ENCODE data around the gene MICU2. TPM values are rescaled to one million over a fixed set of nuclear protein-coding genes. Genes with fewer than 3 reads are reported as not detected.

MICU2 gene, protein sequence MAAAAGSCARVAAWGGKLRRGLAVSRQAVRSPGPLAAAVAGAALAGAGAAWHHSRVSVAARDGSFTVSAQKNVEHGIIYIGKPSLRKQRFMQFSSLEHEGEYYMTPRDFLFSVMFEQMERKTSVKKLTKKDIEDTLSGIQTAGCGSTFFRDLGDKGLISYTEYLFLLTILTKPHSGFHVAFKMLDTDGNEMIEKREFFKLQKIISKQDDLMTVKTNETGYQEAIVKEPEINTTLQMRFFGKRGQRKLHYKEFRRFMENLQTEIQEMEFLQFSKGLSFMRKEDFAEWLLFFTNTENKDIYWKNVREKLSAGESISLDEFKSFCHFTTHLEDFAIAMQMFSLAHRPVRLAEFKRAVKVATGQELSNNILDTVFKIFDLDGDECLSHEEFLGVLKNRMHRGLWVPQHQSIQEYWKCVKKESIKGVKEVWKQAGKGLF
- total RNA-seq, result 45.5 TPM
- 10 to 100 TPM; 38.8 to 50.5 (median 46.2) TPM for polyA plus RNA-seq

DNA sequence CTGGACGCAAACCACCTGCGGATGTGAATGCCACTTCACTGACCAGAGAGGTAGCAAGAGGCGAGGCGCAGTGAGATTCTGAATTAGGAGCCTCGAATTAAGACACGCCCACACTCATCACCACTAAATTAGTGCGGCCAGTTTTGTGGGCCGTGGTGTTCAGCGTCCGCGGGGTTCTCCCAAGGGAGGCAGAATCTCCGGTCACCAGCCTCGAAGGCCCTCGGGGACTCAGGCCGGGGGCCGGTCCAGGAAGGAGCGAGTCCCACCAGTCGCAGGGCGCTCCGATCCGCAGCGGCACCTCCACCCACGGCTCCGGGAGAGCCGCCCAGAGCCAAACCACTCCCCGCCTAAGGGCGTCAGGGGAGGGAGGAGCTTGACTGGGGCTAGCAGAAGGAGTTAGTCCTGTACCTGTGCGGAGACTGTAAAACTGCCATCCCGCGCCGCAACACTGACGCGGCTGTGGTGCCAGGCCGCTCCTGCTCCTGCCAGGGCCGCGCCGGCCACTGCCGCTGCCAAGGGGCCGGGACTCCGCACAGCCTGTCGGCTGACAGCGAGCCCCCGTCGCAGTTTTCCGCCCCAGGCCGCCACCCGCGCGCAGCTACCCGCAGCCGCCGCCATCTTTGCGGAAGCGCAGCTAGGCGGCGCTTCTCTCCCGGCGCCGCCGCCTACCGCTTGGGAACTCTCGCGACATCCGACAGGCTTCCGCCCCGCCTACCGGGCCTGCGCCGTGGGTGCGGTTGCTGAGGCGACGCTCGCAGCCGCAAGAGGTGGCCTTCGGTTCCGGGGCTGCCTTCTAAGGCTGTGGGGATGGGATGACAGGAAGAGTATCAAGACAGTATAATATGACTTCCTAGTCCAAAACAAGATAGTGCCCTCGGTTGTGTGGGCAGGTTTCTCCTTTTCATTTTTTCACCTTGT lies at the start of gene MICU2:
MICU2 (minus strand) TSS at position 640 of the 918 bp plus-strand sequence; CDS start at position 618, 22 bp downstream.
- peak; percentile 93 to 95 for ATAC-seq (ENCODE audit: low read depth in 2 of 2)
- peak; percentile 88 to 98 (median 97) for DNase-seq
- peak within 1 kb of the TSS; percentile 97 for H3K27ac ChIP-seq (ENCODE audit: insufficient read depth, low read length, poor library complexity, severe bottlenecking)
- H3K27me3 ChIP-seq (ENCODE audit: control insufficient read depth, insufficient read depth, low read length), result peaks cover 10% of the 10 kb centered on the region
- Mint-ChIP-seq H3K4me3 (peak within 1 kb of the TSS; percentile 88 to 95 (median 91)), H3K4me1 (peaks cover 31 to 47% (median 36%) of the 10 kb centered on the region in 4 donors), H3K9me3 (peaks cover 0 to 3% (median 0%) of the 10 kb centered on the region in 7 donors), H3K27me3 (peaks cover 26% of the 10 kb centered on the region), H3K36me3 (peaks cover 15% of the 10 kb centered on the region), H3K27ac (peak within 1 kb of the TSS; percentile 85 to 94 (median 93))
- peaks cover 5% of the 10 kb centered on the region for H3K36me3 ChIP-seq (ENCODE audit: control insufficient read depth, insufficient read depth, low read length)
- H3K4me1 ChIP-seq (ENCODE audit: control insufficient read depth, insufficient read depth, low read length, poor library complexity, severe bottlenecking), result peaks cover 30% of the 10 kb centered on the region
- H3K4me3 ChIP-seq (ENCODE audit: low read depth, low read length), result peak within 1 kb of the TSS; percentile 95
- no peaks in the 10 kb centered on the region for H3K9me3 ChIP-seq (ENCODE audit: control insufficient read depth in 2 of 2, low read length in 2 of 2)

DNA sequence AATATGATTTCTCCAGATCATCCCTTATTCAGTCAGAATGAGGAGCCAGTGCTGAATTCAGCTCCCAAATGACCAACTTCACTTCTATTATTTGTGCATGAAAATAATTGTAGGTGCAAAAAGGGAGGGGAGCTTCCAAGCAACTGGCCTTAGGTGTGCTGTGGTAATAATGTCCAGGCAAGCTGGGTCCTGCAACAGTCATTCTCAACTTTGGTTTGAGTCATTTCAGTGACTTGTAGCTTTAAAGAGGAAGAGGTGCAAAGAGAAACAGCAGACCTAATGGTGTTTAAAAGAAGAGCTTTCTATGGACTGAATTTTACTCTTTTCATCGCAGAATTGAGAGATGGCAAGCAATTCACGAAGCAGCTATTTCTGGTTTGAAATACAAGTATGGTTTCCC lies 37.7 kb upstream of the MICU2 start:
- H3K27me3 Mint-ChIP-seq, result peaks cover 19% of the 10 kb centered on the region
- no peak overlapping the region for H3K27ac Mint-ChIP-seq
- Histone ChIP-seq H3K27me3 (ENCODE audit: control insufficient read depth, insufficient read depth, low read length) (no peaks in the 10 kb centered on the region), H3K9me3 (ENCODE audit: control insufficient read depth in 2 of 2, low read length in 2 of 2) (no peaks in the 10 kb centered on the region), H3K27ac (ENCODE audit: insufficient read depth, low read length, poor library complexity, severe bottlenecking) (no peak overlapping the region), H3K4me1 (ENCODE audit: control insufficient read depth, insufficient read depth, low read length, poor library complexity, severe bottlenecking) (no peaks in the 10 kb centered on the region), H3K4me3 (ENCODE audit: low read depth, low read length) (no peak overlapping the region), H3K36me3 (ENCODE audit: control insufficient read depth, insufficient read depth, low read length) (no peaks in the 10 kb centered on the region)
- ATAC-seq (ENCODE audit: low read depth in 2 of 2), result no peak
- peaks cover 0 to 7% (median 6%) of the 10 kb centered on the region in 4 donors for H3K4me1 Mint-ChIP-seq
- no peak overlapping the region for H3K4me3 Mint-ChIP-seq
- no peaks in the 10 kb centered on the region for H3K9me3 Mint-ChIP-seq
- no peaks in the 10 kb centered on the region for H3K36me3 Mint-ChIP-seq
- DNase-seq, result no peak

DNA sequence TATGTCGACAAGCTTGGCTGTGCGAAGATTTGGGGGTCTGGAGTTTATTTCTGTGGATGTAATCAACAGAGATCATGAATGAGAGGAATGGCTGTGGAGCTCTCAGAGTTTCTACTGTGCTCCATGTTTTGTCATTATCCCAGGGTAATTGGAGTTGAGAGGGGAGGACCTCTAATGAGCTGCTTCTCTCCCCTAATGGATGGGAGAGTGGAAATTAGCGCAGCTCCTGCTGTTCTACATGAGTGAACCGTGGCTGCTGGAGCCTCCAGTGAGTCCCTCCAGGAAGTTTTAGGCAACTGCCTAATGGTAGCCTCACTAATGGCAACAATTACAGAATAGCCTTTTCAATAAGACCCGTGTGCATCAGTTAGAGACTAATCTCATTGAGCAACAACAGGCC lies 35.6 kb upstream of the MICU2 start:
- no peaks in the 10 kb centered on the region for H3K36me3 ChIP-seq (ENCODE audit: control insufficient read depth, insufficient read depth, low read length)
- Mint-ChIP-seq H3K4me1 (peaks cover 0 to 7% (median 6%) of the 10 kb centered on the region in 4 donors), H3K27me3 (peaks cover 29% of the 10 kb centered on the region), H3K4me3 (no peak overlapping the region), H3K9me3 (no peaks in the 10 kb centered on the region), H3K36me3 (no peaks in the 10 kb centered on the region), H3K27ac (no peak overlapping the region)
- no peaks in the 10 kb centered on the region for H3K4me1 ChIP-seq (ENCODE audit: control insufficient read depth, insufficient read depth, low read length, poor library complexity, severe bottlenecking)
- ATAC-seq (ENCODE audit: low read depth in 2 of 2) (no peak), DNase-seq (no peak)
- H3K9me3 ChIP-seq (ENCODE audit: control insufficient read depth in 2 of 2, low read length in 2 of 2), result no peaks in the 10 kb centered on the region
- no peak overlapping the region for H3K4me3 ChIP-seq (ENCODE audit: low read depth, low read length)
- H3K27ac ChIP-seq (ENCODE audit: insufficient read depth, low read length, poor library complexity, severe bottlenecking), result no peak overlapping the region
- H3K27me3 ChIP-seq (ENCODE audit: control insufficient read depth, insufficient read depth, low read length), result no peaks in the 10 kb centered on the region

DNA sequence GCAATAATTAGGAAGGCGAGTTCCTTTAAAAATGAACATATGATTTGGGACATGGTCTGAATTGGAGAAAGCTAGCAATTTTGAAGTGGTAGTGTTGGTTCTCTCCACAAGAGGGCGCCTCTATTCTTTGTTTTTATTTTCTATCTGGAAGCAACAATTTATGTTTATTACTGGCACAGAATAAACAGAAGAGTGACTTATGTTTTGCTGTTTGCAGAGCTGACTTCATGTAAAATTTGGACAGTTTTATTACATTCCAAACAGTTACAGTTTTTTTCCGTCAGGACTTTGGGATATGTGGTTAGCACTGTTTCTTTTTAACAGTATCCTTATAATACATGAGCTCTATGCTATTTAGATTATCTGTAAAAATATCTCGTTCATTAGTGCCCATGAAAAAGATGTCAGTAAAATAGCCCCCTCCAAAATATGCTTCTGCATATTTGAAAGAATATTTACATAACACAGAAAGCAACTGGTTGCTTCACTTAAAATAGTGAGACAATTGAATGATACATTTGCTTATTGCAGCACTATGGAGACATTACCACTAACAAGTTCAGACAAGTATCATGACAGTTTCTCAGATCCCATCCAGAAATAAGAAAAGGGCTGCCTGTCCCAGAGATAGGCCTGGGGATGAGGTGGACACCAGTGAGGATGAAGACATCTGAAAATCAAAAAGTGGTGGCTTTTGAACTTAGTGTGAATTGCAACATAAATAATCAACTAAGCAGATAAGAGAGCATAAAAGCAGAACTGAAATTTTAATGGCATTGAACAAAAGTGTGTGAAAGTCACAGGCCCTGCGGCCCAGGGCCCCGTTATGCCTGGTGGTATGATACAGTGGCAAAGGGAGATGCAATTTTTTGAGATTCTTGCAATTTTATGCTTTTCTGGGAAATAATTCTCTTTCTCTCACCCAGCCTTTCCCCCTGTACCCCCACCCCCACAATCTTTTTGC lies 34.6 kb upstream of the MICU2 start:
- Mint-ChIP-seq H3K4me1 (peaks cover 0 to 7% (median 6%) of the 10 kb centered on the region in 4 donors), H3K4me3 (no peak overlapping the region), H3K9me3 (no peaks in the 10 kb centered on the region), H3K27ac (no peak overlapping the region), H3K27me3 (peaks cover 29% of the 10 kb centered on the region), H3K36me3 (no peaks in the 10 kb centered on the region)
- Histone ChIP-seq H3K27ac (ENCODE audit: insufficient read depth, low read length, poor library complexity, severe bottlenecking) (no peak overlapping the region), H3K36me3 (ENCODE audit: control insufficient read depth, insufficient read depth, low read length) (no peaks in the 10 kb centered on the region), H3K9me3 (ENCODE audit: control insufficient read depth in 2 of 2, low read length in 2 of 2) (no peaks in the 10 kb centered on the region), H3K4me1 (ENCODE audit: control insufficient read depth, insufficient read depth, low read length, poor library complexity, severe bottlenecking) (no peaks in the 10 kb centered on the region), H3K4me3 (ENCODE audit: low read depth, low read length) (no peak overlapping the region), H3K27me3 (ENCODE audit: control insufficient read depth, insufficient read depth, low read length) (no peaks in the 10 kb centered on the region)
- ATAC-seq (ENCODE audit: low read depth in 2 of 2) (no peak), DNase-seq (peak in 2 of 3 donors; percentile 33 to 48)

DNA sequence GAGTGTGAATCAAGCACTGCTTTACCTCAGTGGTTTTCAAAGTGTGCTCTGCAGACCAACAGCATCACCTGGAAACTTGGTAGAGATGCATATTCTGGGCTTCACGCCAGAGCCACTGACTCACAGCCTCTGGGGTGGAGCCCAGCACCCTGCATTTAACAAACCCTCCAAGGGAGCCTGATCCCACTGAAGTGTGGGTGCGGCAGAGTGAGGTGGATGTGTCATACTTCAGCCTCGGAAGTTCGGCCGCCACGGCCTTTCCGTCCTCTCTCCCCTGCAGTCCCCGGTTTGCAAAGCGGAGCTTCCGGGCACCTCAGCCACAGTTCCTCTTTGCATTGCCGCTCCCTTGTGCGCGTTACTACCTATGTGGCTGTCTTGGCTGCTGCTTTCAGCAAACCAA lies 33.3 kb upstream of the MICU2 start:
- Mint-ChIP-seq H3K9me3 (no peaks in the 10 kb centered on the region), H3K4me1 (peaks cover 0 to 7% (median 6%) of the 10 kb centered on the region in 4 donors), H3K27ac (no peak overlapping the region), H3K27me3 (peaks cover 27% of the 10 kb centered on the region), H3K4me3 (no peak overlapping the region), H3K36me3 (no peaks in the 10 kb centered on the region)
- no peaks in the 10 kb centered on the region for H3K36me3 ChIP-seq (ENCODE audit: control insufficient read depth, insufficient read depth, low read length)
- ATAC-seq (ENCODE audit: low read depth in 2 of 2) (peak in 1 of 2 donors; percentile 37), DNase-seq (peak in 1 of 3 donors; percentile 1)
- no peak overlapping the region for H3K4me3 ChIP-seq (ENCODE audit: low read depth, low read length)
- no peaks in the 10 kb centered on the region for H3K27me3 ChIP-seq (ENCODE audit: control insufficient read depth, insufficient read depth, low read length)
- H3K9me3 ChIP-seq (ENCODE audit: control insufficient read depth in 2 of 2, low read length in 2 of 2), result no peaks in the 10 kb centered on the region
- no peak overlapping the region for H3K27ac ChIP-seq (ENCODE audit: insufficient read depth, low read length, poor library complexity, severe bottlenecking)
- no peaks in the 10 kb centered on the region for H3K4me1 ChIP-seq (ENCODE audit: control insufficient read depth, insufficient read depth, low read length, poor library complexity, severe bottlenecking)

DNA sequence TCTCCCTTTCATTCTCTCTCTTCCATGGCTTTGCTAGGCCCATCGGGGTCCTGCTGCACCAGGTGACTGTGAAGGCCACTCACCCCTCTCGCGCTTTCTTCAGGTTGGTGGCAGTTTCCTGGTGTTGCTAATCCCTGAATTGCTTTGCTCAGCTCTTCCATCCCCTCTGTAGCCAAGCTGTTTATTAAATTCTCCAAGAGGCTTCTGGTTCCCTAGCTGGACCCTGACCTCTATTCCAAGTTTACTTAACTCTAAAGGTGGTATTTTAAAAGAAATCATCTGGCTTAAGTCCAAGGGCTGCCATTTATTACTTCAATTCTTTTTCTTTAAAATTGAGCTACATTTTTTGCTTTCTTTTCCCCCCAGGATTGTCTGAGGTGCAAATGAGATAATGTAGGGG lies 32.7 kb upstream of the MICU2 start:
- Histone ChIP-seq H3K27ac (ENCODE audit: insufficient read depth, low read length, poor library complexity, severe bottlenecking) (no peak overlapping the region), H3K4me3 (ENCODE audit: low read depth, low read length) (no peak overlapping the region), H3K36me3 (ENCODE audit: control insufficient read depth, insufficient read depth, low read length) (no peaks in the 10 kb centered on the region), H3K9me3 (ENCODE audit: control insufficient read depth in 2 of 2, low read length in 2 of 2) (no peaks in the 10 kb centered on the region), H3K27me3 (ENCODE audit: control insufficient read depth, insufficient read depth, low read length) (no peaks in the 10 kb centered on the region), H3K4me1 (ENCODE audit: control insufficient read depth, insufficient read depth, low read length, poor library complexity, severe bottlenecking) (no peaks in the 10 kb centered on the region)
- H3K9me3 Mint-ChIP-seq, result peaks cover 0 to 2% (median 0%) of the 10 kb centered on the region in 7 donors
- H3K4me1 Mint-ChIP-seq, result peaks cover 0 to 7% (median 6%) of the 10 kb centered on the region in 4 donors
- no peak for ATAC-seq (ENCODE audit: low read depth in 2 of 2)
- no peak overlapping the region for H3K4me3 Mint-ChIP-seq
- H3K27me3 Mint-ChIP-seq, result peaks cover 32% of the 10 kb centered on the region
- no peaks in the 10 kb centered on the region for H3K36me3 Mint-ChIP-seq
- no peak for DNase-seq
- no peak overlapping the region for H3K27ac Mint-ChIP-seq

DNA sequence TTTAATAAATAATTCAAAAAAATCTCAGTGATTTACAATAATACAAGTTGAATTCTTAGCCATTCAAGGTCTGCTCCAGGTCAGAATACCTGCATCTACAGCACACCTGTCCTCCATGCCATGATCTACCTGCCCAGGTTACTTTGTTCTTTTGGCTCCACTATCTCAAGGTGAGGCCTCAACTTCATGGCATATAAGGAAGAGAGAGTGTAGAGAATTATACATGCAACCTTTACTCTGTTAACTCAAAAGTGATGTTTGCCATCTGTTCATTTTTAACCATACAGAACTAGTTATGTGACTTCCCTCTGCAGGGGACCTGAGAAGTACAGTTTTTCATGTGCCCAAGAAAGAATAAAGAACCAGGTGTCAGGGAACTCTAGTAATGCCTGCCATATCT lies 28.2 kb upstream of the MICU2 start:
- Mint-ChIP-seq H3K27me3 (peaks cover 37% of the 10 kb centered on the region), H3K27ac (no peak overlapping the region), H3K4me1 (no peaks in the 10 kb centered on the region), H3K9me3 (peaks cover 0 to 4% (median 2%) of the 10 kb centered on the region in 7 donors), H3K36me3 (no peaks in the 10 kb centered on the region), H3K4me3 (no peak overlapping the region)
- DNase-seq (no peak), ATAC-seq (ENCODE audit: low read depth in 2 of 2) (no peak)
- Histone ChIP-seq H3K27me3 (ENCODE audit: control insufficient read depth, insufficient read depth, low read length) (peaks cover 5% of the 10 kb centered on the region), H3K27ac (ENCODE audit: insufficient read depth, low read length, poor library complexity, severe bottlenecking) (no peak overlapping the region), H3K4me3 (ENCODE audit: low read depth, low read length) (no peak overlapping the region), H3K4me1 (ENCODE audit: control insufficient read depth, insufficient read depth, low read length, poor library complexity, severe bottlenecking) (no peaks in the 10 kb centered on the region), H3K9me3 (ENCODE audit: control insufficient read depth in 2 of 2, low read length in 2 of 2) (no peaks in the 10 kb centered on the region), H3K36me3 (ENCODE audit: control insufficient read depth, insufficient read depth, low read length) (no peaks in the 10 kb centered on the region)

Data from CD4-positive, CD25-positive, alpha-beta regulatory T cell (primary cell).